Measurements from ENCODE around the gene STAM. TPM values are rescaled to one million over a fixed set of nuclear protein-coding genes. Genes with fewer than 3 reads are reported as not detected.
A peak's percentile ranks its signal among the peaks of the same experiment; 100 is the strongest.
"Not testable (repeated sequence)": the region's sequence is repeated elsewhere in the genome, so short reads cannot be mapped to it uniquely, and the experiment has no call there.

STAM gene
- total RNA-seq, result 15.9 TPM

DNA sequence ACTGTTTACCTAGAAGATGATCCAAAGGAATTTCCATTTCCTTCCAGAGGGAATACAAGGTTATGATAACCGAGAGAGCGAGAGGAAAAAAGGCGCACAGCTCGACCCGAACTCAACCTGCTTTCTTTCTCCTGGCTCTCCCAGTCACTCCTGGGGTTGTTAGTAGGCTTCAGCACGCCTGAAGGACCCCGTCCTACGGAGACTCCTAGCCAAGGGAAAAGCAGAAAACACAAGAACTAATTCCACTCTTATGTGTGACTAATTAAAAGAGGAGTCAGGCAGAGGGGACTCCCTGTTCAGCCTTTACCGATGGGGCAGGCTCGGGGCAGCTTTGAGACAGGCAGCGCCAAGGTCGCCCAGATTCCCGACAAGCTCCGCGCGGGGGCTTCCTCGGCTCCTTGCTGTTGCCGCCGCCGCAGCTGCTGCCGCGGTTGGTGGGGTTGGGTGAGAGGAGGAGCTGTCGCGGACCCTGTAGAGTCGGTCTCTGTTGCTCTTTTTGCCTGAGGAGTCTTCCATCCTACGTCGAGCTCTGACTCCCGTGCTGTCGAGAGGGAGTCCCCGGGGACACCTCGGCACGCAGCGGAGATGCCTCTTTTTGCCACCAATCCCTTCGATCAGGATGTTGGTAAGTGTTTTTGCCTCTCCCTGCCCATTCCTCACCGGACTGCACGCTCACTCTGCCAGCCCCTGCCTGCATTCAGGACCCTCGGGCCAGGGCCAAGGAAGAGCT is at the start of gene STAM:
Gene STAM (plus strand): TSS at position 397 of the 730 bp plus-strand sequence. CDS start 189 bp downstream, at position 586.
- ATAC-seq, result peak; percentile 79

DNA sequence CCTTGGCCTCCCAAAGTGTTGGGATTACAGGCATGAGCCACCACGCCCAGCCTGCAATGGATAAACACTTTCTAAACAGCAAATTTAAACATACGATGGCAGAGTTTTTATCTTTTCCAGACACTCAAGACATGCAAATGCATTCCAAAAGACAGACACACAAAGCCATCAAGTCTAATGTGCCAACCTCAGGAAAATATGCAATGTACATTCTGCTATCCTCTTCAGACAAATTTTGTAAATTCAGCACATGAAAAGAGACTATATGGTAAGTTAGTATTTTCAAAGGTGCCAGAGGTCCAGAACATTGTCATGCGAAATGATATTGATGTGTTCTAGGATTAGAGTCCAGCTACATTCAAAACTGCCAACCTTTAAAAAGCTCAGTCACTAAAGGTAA is 46.6 kb upstream of the STAM start:
- ATAC-seq, result no peak

DNA sequence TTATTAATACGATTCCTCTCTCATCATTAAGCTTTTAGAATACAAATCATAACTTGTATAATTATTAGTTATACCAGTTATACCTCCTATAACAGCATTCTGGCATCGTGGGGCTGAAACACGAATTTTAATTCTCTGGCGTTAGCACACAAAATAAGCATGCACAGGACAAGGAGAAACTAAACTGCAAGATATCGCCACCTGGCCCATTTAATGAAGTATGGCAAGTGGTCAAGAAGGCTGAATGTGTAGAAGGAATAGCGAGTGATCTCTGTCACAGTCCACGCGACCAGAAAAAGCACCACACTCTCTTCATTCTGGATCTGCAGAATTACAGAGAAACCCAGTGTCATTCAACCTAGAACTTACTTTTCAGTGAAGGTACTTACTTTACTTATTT is 44.9 kb upstream of the STAM start:
- no peak for ATAC-seq

DNA sequence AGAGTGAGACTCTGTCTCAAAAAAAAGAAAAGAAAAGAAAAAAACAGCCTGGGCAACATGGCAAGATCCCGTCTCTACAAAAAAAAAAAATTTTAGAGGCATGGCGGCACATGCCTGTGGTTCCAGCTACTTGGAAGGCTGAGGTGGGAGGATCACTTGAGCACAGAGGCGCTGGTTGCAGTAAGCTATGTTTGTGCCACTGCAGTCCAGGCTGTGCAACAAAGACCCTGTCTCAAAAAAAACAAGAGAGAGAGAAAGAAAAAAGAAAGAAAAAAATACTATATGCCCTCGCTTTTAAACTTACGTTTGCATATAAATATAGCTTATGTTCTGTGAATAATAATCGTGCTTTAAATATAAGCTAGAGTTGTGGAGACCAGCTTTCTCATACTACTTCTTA is 38.0 kb upstream of the STAM start:
- ATAC-seq, result no peak

DNA sequence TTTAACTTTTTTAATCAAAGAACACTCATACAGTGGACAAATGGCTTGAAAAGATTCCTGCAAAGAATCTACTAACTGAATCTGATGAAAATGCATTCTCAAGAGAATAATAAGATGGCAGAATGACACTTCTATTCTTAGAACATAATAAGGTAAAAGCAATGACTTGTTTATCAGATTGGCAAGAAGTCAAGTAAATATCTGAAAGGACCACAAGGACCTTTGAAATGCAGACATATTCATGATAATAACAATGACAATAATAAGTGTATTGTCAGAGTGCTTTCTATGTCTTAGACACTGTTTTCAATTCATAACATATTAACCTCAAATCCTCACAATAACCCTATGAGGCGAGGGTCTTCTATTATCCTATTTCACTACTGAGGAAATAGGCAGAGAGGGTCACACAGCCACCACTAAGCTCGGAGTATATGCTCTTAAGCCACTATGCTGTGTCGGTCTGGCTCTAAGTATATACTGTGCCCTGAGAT is 37.4 kb upstream of the STAM start:
- ATAC-seq, result no peak

DNA sequence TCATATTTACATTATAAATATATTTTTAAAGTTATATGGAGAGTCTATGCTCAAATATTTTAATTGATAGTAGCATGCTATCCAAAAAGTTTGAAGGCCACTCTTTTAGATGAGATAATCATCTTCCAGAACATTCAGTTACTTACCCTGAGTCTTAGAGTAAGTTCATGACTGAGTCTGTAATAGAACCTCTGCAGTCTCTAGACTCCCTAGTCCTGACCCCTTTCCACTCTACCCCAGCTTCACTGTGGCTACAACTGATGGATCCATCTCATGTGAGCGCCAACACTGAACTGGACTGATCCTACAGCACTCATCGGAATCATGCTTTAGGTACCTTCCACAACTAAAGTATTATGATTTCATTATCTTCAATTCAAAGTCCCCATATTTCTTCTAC is 36.9 kb upstream of the STAM start:
- ATAC-seq, result no peak

DNA sequence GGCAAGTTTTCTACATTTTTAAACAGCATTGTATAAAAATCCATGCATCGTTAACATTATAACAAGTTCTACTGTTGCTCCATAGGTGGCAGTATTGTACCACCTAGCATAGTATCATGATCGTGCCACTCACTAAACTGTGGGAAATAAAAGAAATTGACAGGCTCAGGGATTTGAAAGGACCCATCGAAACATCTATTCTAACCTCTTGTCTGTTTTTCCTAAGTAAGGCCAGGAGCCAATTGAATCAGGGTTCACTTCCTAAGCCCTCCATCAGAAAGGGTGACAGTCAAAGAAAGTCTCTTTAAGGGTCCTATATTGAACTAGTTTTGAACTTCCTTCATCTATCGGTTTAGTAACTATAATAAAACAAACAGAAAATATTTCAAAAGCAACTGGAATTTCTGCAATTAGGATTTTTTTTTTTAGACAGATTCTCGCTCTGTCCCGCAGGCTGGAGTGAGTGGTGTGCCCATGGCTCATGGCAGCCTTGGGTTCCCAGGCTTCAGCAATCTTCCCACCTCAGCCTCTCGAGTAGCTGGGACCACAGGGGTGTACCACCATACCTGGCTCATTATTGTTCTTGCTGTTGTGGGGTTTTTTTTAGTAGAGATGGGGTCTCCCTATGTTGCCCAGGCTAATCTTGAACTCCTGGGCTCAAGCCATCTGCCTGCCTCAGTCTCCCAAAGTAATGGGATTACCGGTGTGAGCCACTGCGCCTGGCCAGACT is 36.2 kb upstream of the STAM start:
- ATAC-seq, result peak; percentile 82

DNA sequence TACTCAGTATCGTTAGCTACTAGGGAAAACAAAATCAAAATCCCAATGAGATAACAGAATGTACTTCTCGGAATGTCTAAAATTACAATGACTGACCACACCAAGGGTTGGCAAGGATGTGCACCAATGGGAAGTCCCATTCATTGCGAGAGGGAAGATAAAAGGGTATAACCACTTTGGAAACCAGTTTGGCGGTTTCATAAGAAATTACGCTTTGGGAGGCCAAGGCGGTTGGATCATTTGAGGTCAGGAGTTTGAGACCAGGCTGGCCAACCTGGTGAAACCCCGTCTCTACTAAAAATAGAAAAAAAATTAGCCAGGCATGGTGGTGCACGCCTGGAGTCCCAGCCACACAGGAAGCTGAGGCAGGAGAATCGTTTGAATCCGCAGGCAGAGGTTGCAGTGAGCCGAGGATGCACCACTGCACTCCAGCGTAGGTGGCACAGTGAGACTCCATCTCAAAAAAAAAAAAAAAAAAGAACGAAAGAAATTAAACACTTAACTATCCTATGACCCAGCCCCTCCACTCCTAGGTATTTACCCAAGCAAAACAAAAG is 34.4 kb upstream of the STAM start:
- ATAC-seq, result no peak

DNA sequence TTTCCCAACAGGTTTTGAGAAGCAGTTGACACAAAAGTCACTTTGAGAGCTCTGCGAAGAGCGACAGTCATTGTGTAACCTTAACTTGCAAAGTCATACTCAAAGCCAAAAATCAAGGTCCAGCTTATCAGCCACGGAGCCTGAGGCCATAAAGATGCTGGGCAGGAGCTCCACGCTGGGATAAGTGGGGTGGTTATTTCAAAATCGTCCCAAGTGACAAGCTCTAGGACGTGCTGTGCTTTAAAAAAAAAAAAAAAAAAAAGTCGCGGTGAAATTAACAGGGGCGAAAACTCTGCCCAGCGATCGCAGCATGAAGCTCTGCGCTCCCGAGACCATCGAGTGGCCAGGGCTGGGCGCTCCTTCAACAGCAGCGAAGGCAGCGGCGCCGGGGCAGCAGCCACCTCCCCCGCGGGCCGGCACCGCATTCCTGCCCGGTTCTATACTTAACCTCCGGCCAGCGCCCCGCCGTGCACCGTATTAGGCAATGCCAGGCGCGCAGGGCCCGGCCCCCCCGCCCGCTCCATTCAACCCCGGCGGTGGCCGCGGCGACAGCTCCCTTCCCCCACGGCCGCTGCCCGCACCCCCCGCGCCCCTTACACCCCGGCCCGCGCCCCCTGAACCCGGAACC is 27.4 kb upstream of the STAM start:
- peak; percentile 75 for ATAC-seq

DNA sequence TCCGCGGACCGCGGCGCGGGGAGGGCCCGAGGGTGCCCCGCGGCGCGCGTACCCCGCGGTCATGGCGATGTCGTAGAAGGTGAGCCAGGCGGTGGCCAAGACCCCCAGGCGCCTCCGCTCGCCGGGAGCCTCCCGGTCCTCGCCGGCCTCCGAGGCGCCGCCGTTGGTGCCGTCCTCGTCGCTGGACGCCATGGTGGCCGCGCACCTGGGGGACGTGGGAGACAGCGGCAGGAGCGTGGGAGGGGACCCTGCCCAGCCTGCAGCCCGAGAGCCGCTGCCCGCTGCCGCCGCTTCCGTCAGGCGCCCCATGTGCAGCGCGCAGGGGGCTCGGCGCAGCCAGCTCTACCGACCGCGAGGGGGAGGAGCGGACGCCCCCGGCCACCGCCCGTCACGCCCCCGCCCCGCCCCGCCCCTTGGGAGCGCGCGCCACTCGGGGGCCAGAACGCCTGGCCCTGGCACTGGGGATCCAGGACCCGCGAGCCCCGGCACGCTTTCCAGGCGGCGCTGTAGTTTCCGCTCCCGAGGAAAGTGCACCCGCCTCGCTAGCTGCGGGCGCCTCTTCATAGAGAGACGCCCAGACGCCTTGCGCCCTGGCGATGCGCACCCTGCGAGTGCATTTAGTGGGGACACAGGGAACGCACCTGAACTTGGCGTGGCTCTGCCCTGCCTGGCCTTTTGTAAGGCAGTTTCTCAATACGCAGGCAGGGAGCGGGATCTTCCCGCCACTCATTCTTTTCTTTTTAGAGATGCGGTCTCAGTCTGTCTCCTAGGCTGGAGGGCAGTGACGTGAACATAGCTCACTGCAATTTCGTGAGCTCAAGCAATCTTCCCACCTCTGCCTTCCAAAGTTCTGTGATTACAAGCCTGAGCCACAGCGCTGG is 26.7 kb upstream of the STAM start, which contains the start of gene HACD1:
Gene HACD1 (minus strand): TSS at position 344 of the 881 bp plus-strand sequence. CDS start 35 bp downstream, at position 309.
- peak; percentile 83 for ATAC-seq

DNA sequence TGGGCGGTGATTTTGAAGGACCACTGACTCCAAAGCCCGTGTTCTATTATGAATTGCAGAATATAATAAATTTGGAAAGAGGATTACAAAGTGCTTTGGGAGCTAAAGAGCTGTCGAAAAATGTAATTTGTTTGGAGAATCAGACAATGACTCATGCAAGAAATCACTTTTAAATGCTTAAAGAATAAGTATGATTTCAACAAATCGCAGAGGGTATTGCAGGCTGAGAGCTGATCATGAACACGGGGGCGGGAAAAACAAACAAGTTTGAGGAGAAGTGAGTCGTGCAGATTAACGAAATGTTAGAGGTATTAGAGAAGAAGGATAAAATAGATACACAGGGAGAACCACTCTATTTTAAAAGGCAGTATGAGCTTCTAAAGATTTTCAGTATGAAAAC is 21.9 kb upstream of the STAM start:
- ATAC-seq, result no peak

DNA sequence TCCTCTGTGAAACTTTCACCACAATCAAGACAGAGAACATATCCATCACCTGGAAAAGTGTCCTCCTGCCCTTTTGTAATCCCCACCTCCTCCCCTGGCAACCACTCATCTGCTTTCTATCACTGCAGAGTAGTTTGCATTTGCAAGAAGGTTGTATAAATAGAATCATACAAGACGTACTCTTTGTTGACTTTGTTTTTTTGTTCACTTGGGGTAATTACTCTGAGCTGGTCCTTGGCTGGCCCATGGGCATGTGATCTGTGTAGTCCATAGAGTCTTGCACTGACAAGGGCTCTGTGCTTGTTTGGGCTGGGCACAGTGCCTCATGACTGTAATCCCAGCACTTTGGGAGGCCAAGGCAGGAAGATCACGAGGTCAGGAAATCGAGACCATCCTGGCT is 19.0 kb upstream of the STAM start:
- no peak for ATAC-seq

DNA sequence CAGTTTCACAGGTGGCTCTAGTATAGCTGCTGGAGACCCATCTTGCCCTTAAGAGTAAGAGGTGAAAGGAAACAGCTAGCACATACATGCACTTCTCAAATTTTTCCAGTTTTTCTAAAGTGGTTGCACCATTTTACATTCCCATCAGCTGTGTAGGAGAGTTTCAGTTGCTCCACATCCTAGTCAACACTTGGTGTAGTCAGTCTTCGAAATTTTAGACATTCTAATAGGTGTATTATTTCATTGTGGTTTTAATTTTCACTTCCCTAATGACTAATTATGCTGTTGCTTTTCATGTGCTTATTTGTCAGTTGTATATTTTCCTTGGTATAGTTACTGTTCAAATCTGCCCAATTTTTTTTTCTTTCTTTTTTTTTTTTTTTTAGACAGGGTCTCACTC is 17.3 kb upstream of the STAM start:
- ATAC-seq, result no peak

DNA sequence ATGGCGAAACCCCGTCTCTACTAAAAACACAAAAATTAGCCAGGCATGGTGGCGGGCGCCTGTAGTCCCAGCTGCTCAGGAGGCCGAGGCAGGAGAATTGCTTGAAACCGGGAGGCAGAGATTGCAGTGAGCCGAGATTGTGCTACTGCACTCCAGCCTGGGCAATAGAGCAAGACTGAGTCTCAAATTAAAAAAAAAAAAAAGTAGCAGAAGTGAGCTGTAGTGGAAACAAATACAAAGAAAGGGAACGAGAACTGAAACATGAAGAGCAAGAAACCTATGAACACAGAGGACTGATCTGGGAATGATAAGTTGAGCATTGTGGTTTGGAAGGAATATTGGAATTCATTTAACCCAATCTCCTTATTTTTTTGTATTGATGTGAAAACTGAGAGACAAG is 11.4 kb upstream of the STAM start:
- not testable (repeated sequence) for ATAC-seq

DNA sequence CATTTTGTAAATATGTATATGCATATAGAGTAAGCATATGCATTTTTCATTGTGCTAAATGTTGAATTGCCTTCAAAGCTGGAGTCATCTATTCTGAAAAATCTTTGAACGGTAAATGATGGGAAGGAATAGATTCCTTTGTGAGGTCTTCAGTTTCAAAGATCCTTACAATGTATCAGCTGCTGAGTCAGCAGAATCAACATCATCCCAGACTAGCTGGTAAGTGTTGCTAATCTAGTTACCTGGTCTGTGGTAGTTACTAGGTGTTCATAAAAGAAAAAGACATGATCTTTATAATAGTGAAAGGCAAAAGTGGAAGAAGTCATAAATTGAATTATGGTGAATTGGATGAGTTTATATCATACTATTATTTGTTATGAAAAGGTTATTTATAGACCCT is 10.6 kb upstream of the STAM start:
- ATAC-seq, result no peak

DNA sequence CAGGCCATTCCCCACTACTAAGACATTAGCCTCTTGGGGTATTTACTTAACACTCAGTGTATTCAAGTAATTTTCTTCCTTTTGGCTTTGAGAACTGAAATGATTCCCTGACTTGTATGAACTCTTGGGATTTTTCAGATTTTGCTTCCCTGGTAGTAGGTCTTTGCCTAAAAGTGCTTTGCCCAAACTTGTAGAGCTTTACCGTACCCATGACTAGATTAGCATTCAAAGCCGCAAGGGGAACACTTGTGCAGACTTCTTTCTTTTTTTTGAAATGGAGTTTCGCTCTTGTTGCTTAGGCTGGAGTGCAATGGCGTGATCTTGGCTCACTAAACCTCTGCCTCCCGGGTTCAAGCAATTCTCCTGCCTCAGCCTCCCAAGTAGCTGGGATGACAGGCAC is 6.1 kb upstream of the STAM start:
- peak; percentile 78 for ATAC-seq

DNA sequence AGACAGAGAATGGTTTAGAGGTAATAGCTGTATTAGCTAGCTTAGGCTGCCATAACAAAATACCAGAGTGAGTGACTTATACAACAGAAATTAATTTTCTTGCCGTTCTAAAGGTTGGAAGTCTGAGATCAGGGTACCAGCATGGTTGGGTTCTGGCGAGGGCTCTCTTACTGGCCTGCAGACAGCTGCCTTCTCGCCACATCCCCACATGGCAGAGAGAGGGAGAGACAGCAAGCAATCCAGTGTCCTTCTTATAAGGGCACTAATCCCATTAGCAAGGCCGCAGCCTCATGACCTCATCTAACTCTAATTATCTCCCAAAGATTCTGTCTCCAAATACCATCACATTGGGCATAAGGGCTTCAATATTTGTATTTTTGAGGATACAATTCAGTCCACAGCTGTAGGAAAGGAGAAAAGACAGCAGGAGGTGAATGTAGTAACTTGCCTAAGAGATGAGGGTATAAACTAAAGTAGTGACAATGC is 3.6 kb upstream of the STAM start:
- no peak for ATAC-seq

DNA sequence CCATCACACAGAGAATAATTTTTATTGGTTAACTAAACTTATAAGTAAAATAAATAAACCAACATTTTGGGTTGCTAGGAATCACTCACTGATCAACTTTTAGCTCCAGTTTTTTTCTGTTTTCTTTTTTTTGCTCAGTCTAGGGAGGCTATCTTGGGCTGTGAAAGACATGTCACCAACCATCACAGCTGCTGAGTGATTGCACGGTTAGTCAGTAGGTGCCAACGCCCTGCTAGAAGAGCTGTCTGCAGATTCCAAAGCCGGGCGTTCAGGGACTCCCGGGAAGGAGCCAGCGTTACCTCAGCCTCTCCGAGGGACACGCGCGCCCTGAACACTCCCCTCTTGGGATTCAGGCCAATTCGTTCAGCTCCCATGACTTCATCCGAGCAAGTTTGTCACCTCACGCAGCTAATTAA is 604 bp upstream of the STAM start:
- peak; percentile 93 for ATAC-seq

DNA sequence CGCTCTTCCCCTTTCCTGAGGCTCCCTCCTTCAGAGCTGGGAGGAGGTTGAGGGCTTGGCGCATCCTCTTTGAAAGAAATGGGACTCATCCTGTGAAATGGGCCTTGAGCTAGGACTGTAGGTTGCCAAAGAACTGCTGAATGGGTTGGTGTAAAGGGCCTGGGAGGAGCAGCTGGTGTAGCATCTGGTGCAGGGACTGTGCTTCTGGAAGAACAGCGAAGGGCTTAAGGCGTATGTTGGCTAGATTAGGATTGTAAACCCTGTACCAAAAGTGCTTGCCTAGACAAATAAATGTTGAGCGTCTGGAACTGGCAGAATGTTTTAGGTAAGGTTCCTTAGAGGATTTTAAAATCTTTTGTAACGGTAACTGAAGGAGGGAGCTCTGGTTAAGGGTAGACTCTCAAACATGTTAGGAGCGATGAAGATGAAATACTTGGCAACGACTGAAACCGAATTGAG is 563 bp downstream of the STAM start:
- ATAC-seq, result peak; percentile 24

DNA sequence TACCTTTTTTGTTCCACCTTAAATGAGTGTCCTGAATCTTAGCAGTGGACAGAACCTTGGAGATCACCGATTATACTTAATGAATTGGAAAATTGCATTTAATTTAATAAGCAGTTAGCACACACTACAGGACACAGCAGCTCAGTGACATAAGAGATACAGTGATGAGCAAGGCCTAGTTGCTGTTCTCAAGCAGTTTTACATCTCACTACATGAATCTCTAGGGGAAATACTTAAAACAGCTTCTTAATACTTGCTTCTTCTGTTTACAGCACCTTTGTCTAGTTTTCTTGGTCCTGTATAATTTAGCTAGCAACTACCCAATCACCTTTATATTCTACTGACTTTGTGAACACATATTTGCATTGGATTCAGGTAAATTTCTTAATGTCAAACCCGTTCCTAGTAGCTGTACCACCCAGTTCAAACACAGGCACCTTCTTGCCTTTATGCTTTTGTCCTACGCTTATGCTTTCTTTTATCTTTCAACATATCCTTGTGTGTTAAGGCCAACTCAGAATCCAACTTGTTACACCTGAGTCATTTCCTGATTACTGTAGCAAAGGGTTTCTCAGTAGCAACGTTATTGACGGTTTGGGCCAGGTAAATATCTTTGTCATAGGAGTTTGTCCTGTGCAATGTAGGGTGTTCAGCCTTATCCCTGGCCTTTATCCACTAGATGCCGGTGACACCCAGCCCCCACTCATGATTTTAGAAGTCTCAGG is 1.8 kb downstream of the STAM start:
- ATAC-seq, result peak; percentile 78

DNA sequence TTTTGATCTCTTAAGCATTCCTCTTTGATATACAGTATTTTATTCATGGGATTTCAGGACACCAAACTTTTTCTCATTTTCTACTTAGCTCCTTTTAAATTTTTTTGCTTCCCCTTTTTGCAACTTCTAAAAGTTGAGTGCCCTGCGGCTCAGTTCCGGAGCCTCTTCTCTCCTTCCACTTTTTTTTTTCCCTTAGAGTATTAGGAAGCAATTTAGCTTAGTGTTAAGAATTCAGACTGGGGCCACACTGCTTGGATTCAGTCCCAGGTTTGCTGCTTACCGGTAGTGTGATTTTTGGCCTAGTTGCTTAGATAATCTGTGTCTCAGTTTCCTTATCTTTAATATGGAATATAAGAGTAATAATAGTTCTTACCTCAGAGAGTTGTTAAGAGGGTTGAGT is 3.4 kb downstream of the STAM start:
- no peak for ATAC-seq
